Smooth muscle cell (in vitro differentiated cells): ENCODE measurements around the gene BAZ1A. TPM values are rescaled to one million over a fixed set of nuclear protein-coding genes. Genes with fewer than 3 reads are reported as not detected.
A peak's percentile ranks its signal among the peaks of the same experiment; 100 is the strongest.

ENCODE experiments used
- DNase-seq: peaks from one replicate; lab custom pipeline; 2025; ENCODE audit not compliant: unreplicated experiment; lab: John Stamatoyannopoulos, UW
- H2AFZ ChIP-seq: fragments of 200-600 bp; sonication (generic); 2 replicates; pipeline ENCODE4 v1.6.0; 2016; ENCODE audit warnings: antibody characterized with exemption, low read depth, mild to moderate bottlenecking
- H3F3A ChIP-seq: fragments of 200-600 bp; sonication (generic); 2 replicates; pipeline ENCODE4 v1.6.0; 2017; ENCODE audit warnings: antibody characterized with exemption, low read depth
- H3K27ac ChIP-seq: fragments of 200-600 bp; sonication (generic); 2 replicates; pipeline ENCODE4 v1.5.1; 2016; ENCODE audit warnings: low read depth, mild to moderate bottlenecking
- H3K27me3 ChIP-seq: fragments of 200-600 bp; sonication (generic); 2 replicates; pipeline ENCODE4 v1.6.1; 2016; ENCODE audit warnings: low read depth, mild to moderate bottlenecking
- H3K36me3 ChIP-seq: fragments of 200-600 bp; sonication (generic); 2 replicates; pipeline ENCODE4 v1.5.1; 2016; ENCODE audit warnings: low read depth
- H3K4me1 ChIP-seq: fragments of 200-600 bp; sonication (generic); 2 replicates; pipeline ENCODE4 v1.5.1; 2016; ENCODE audit warnings: low read depth
- H3K4me2 ChIP-seq: fragments of 200-600 bp; sonication (generic); 2 replicates; pipeline ENCODE4 v1.6.0; 2016; ENCODE audit warnings: mild to moderate bottlenecking
- H3K4me3 ChIP-seq: fragments of 200-600 bp; sonication (generic); 2 replicates; pipeline ENCODE4 v1.5.1; 2016; ENCODE audit warnings: mild to moderate bottlenecking
- H3K79me2 ChIP-seq: fragments of 200-600 bp; sonication (generic); 2 replicates; pipeline ENCODE4 v1.6.0; 2016; ENCODE audit warnings: low read depth, mild to moderate bottlenecking
- H3K9ac ChIP-seq: fragments of 200-600 bp; sonication (generic); 2 replicates; pipeline ENCODE4 v1.6.0; 2016; ENCODE audit warnings: low read depth
- H3K9me3 ChIP-seq: fragments of 200-600 bp; sonication (generic); replicated peaks from 2 replicates; pipeline ENCODE4 v1.5.1; 2016; ENCODE audit warnings: low read depth
- H4K20me1 ChIP-seq: fragments of 200-600 bp; sonication (generic); 2 replicates; pipeline ENCODE4 v1.6.0; 2016; ENCODE audit warnings: low read depth
- CTCF ChIP-seq: fragments of 200-600 bp; sonication (generic); IDR thresholded peaks from 2 replicates; pipeline ENCODE4 v1.5.1; 2017; ENCODE audit warnings: borderline replicate concordance, mild to moderate bottlenecking, antibody characterized with exemption; ENCODE audit not compliant: insufficient read depth, poor library complexity, severe bottlenecking
- WGBS: methylation state at CpG from one replicate; pipeline ENCODE4 v1.1.7; 2016; ENCODE audit warnings: low lambda C conversion rate; 5-methylcytosine and 5-hydroxymethylcytosine counted together
- polyA plus RNA-seq: library from polyadenylated mRNA; unstranded; fragments of >200 nt; fragmentation: Nextera tagmentation; extraction: Ambion mirVana; gene quantifications from 2 replicates; pipeline ENCODE4 v1.2.1, GENCODE V29; 2016
- total RNA-seq: library from RNA; depleted of rRNA; stranded (reverse); fragments of >200 nt; gene quantifications from 2 replicates; pipeline ENCODE4 v1.2.3, GENCODE V29; 2014

The BAZ1A gene
- total and polyA plus RNA-seq, 2 experiments from 2014 or later = 12.4 to 21.7 TPM

DNA sequence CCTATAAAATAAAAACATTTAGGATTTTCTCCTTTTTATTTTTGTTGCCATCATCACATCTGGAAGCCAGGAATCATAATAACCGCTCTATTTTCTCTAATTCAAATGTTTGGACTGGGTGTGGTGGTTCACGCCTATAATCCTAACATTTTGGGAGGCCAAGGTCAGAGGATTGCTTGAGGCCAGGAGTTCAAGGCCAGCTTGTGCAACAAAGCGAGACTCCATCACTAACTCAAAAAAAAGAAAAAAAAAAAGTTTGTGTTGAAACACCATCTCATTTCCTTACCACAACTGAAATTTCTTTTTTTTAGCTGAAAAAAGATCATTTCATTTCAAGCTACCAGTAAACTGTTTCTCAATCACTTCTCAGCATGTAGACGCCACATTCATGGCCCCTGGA is 8.8 kb upstream of the BAZ1A start:
- WGBS = 98% methylated on average over 4 of the region's 4 CpGs
- Histone ChIP-seq H3K4me3 (no peak overlapping the region), H3K27ac (no peak overlapping the region), H3K9me3 (no peaks in the 10 kb centered on the region), H2AFZ (no peak overlapping the region), H3F3A (no peaks in the 10 kb centered on the region), H3K4me2 (no peak overlapping the region), H3K36me3 (no peaks in the 10 kb centered on the region), H3K9ac (no peak overlapping the region), H3K79me2 (no peaks in the 10 kb centered on the region), H3K27me3 (no peaks in the 10 kb centered on the region), H4K20me1 (no peaks in the 10 kb centered on the region), H3K4me1 (no peaks in the 10 kb centered on the region)
- DNase-seq = no peak
- no peak for TF ChIP-seq CTCF

DNA sequence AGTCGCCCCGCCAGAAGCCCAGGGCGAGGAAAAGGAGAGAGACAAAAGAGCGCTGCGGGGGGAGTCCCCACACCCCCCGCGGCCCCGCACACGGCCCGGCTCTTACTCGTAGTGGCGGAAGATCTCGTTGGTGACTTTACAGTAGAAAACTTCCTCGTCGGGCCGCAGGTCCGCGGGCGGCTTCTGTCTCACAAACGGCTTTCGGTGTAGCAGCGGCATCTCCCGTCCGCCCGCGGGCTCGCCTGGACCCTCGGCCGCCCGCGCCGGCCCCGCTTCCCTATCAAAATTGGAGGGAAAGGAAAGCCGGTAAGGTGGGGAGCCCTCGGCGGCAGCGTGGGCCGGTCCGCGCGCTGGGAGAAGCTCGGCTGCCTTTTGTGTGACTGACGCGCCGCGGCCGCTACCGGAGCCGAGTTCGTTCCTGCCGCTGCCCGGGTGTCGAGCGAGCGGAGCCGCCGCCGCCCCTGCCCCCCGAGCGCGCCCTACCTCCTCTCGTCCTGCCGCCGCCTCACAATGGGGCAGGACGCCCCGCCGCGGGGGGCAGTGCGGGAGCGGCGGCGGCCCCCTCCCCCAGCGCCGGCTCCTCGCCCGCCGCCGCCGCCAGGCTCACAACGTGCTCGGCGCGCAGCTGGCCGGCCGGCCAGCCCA is 652 bp downstream of the BAZ1A start:
- Histone ChIP-seq H3K4me2 (peak overlapping the region; percentile 98), H3K4me3 (peak overlapping the region; percentile 98), H3K4me1 (peaks cover 6% of the 10 kb centered on the region), H4K20me1 (peaks cover 31% of the 10 kb centered on the region), H3F3A (peaks cover 4% of the 10 kb centered on the region), H3K27ac (peak overlapping the region; percentile 100), H3K36me3 (no peaks in the 10 kb centered on the region), H3K9ac (peak overlapping the region; percentile 99), H2AFZ (peak overlapping the region; percentile 99), H3K9me3 (no peaks in the 10 kb centered on the region), H3K27me3 (no peaks in the 10 kb centered on the region), H3K79me2 (peaks cover 32% of the 10 kb centered on the region)
- no peak for TF ChIP-seq CTCF
- DNase-seq = peak; percentile 59
- 1% methylated on average over 46 of the region's 85 CpGs for WGBS

DNA sequence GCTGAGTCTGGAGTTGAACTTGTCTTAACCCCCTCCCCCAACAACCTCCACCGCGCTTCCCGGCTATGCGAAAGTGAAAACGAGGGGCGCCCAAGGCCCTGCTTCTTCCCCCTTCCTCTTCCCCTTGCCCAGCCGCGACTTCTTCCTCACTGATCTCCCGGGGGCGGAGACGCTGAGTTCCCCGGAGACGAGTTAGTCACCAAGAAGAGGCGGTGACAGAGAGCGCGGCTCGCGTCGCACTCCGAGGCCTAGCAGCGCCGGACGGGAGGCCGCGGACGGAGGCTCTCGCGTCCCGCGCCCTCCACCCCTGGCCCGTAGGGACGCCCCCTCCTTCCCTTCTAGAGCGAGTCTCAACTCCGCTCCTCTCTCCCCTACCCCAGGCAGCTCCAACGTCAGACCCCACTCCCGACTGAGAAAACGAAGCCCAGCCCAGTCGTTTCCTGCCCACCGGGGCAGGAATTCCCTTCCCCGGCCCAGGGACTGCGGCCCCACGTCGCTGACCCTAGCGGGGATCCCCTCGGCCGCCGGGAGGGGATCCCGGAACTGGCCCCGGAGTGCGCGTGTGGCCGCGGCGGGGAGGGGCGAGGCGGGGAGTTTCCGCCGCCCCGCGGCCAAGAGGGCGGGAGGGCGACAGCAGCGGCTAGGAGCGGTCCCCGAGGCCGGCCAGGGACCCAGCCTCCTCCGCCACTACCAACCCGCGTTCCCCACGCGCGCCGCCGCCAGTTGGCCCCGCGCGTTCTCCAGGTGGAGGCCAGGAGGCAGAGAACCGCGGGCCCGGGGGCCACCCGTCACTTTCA is 1.4 kb downstream of the BAZ1A start:
- Histone ChIP-seq H3K27me3 (no peaks in the 10 kb centered on the region), H3F3A (peaks cover 4% of the 10 kb centered on the region), H3K4me3 (peak overlapping the region; percentile 98), H3K9me3 (no peaks in the 10 kb centered on the region), H2AFZ (peak overlapping the region; percentile 99), H4K20me1 (peaks cover 36% of the 10 kb centered on the region), H3K36me3 (no peaks in the 10 kb centered on the region), H3K27ac (peak overlapping the region; percentile 100), H3K9ac (peak overlapping the region; percentile 99), H3K4me1 (peaks cover 6% of the 10 kb centered on the region), H3K4me2 (peak overlapping the region; percentile 98), H3K79me2 (peaks cover 39% of the 10 kb centered on the region)
- no peak for TF ChIP-seq CTCF
- under 1% methylated on average over 58 of the region's 81 CpGs for WGBS
- DNase-seq = peak; percentile 53
